Rectal smooth muscle tissue (tissue), 1 donor: ENCODE data around the gene GTF2IRD1.
"Not testable (repeated sequence)": the region's sequence is repeated elsewhere in the genome, so short reads cannot be mapped to it uniquely, and the experiment has no call there.

Source experiments
- H3K27ac ChIP-seq: one replicate; pipeline ENCODE4 v1.7.0; 2013; ENCODE audit warnings: low read depth, low read length, inconsistent platforms
- H3K27me3 ChIP-seq: one replicate; pipeline ENCODE4 v1.7.0; 2013; ENCODE audit warnings: low read length; ENCODE audit not compliant: control insufficient read depth, insufficient read depth
- H3K36me3 ChIP-seq: one replicate; pipeline ENCODE4 v1.7.0; 2013; ENCODE audit warnings: low read length; ENCODE audit not compliant: control insufficient read depth, insufficient read depth
- H3K4me1 ChIP-seq: one replicate; pipeline ENCODE4 v1.7.0; 2013; ENCODE audit warnings: low read length; ENCODE audit not compliant: control insufficient read depth, insufficient read depth
- H3K4me3 ChIP-seq: one replicate; pipeline ENCODE4 v1.7.0; 2013; ENCODE audit warnings: low read length
- H3K9ac ChIP-seq: one replicate; pipeline ENCODE4 v1.7.0; 2013; ENCODE audit warnings: low read length

GTF2IRD1 gene

DNA sequence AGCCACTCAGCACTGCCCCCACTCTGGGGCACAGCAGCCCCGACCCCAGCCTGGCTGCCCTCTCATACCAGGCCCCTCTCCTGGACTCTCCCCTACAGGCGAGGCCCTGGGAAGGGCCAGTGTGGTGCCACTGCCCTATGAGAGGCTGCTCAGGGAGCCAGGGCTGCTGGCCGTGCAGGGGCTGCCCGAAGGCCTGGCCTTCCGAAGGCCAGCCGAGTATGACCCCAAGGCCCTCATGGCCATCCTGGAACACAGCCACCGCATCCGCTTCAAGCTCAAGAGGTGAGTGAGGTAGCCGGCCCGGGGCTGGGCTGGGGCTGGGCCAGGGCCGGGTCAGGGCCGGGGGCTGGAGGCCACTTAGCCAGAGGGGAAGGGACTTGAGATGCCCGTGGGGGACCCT, 64.3 kb downstream of the GTF2IRD1 start:
- Histone ChIP-seq H3K27ac (no peak overlapping the region), H3K4me1 (peaks cover 3% of the 10 kb centered on the region), H3K36me3 (no peaks in the 10 kb centered on the region), H3K4me3 (no peak overlapping the region), H3K27me3 (no peaks in the 10 kb centered on the region), H3K9ac (no peak overlapping the region)

DNA sequence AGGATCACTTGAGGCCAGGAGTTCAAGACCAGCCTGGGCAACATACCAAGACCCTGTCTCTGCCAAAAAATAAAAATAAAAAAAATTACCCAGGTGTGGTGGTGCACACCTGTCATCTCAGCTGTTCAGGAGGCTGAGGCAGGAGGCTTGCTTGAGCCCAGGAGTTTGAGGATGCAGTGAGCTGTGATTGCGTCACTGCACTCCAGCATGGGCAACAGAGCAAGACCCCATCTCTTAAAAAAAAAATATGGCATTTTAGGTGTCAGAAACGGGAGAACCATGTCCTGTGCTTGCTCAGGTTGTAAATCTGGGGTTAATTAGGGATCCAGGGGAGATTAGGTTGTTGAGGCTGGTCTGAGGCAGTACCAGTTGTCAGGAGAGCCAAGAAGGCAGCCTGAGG, 64.9 kb downstream of the GTF2IRD1 start:
- H3K9ac ChIP-seq: no peak overlapping the region
- no peak overlapping the region for H3K27ac ChIP-seq
- H3K27me3 ChIP-seq: no peaks in the 10 kb centered on the region
- H3K4me1 ChIP-seq: peaks cover 3% of the 10 kb centered on the region
- H3K4me3 ChIP-seq: no peak overlapping the region
- no peaks in the 10 kb centered on the region for H3K36me3 ChIP-seq

DNA sequence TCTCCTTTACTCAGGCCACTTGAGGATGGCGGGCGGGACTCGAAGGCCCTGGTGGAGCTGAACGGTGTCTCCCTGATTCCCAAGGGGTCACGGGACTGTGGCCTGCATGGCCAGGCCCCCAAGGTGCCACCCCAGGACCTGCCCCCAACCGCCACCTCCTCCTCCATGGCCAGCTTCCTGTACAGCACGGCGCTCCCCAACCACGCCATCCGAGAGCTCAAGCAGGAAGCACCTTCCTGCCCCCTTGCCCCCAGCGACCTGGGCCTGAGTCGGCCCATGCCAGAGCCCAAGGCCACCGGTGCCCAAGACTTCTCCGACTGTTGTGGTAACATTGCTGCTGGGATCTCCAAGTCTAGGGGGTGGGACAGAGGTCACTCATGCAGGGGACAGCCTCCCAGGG, 65.7 kb downstream of the GTF2IRD1 start:
- Histone ChIP-seq H3K27me3 (no peaks in the 10 kb centered on the region), H3K4me3 (no peak overlapping the region), H3K9ac (no peak overlapping the region), H3K4me1 (no peaks in the 10 kb centered on the region), H3K36me3 (no peaks in the 10 kb centered on the region), H3K27ac (no peak overlapping the region)

DNA sequence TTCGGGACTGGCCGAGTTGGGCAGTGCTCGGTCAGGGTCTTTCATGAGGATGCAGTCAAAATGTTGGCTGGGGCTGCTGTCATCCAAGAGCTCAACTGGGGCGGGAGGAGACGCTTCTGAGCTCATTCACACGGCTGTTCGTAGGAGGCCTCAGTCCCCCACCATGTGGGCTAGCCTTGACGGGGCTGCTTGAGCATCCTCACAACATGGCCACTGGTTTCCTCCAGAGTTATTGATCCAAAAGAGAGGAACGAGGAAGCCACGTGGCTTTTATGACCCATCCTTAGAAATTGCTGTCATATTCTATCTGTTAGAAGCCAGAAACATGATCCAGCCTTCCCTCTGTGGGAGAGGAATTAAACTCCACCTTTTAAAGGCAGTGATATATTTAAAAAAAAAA, 68.1 kb downstream of the GTF2IRD1 start:
- Histone ChIP-seq H3K27me3 (no peaks in the 10 kb centered on the region), H3K4me3 (no peak overlapping the region), H3K36me3 (peaks cover 3% of the 10 kb centered on the region), H3K4me1 (no peaks in the 10 kb centered on the region), H3K9ac (no peak overlapping the region), H3K27ac (no peak overlapping the region)

DNA sequence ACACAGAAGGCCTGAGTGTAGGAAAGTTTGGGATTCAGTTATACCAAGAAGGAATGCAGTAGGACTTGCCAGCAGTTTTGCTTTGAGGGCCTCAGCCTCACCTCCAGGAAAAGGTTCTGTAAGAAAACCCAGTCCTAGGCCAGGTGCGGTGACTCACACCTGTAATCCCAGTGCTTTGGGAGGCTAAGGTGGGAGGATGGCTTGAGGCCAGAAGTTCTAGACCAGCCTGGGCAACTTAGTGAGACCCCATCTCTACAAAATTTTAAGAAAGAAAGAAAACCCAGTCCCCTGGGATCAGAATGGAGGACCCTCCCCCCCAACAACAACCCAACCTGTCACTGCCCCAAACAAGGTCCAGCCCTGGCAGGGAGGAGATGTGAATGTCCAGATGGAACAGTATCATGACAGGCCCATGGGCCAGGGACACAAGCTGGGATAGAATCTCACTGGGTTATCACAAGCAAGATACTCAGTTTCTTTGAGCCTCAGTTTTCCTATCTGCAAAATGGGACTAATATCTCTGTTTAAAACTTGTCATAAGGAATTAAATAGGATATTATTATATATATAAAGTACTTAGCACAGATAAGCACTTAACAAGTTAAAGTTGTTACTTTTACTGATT, 68.7 kb downstream of the GTF2IRD1 start:
- H3K4me3 ChIP-seq: no peak overlapping the region
- peaks cover 3% of the 10 kb centered on the region for H3K36me3 ChIP-seq
- no peaks in the 10 kb centered on the region for H3K4me1 ChIP-seq
- no peak overlapping the region for H3K27ac ChIP-seq
- H3K27me3 ChIP-seq: no peaks in the 10 kb centered on the region
- no peak overlapping the region for H3K9ac ChIP-seq

DNA sequence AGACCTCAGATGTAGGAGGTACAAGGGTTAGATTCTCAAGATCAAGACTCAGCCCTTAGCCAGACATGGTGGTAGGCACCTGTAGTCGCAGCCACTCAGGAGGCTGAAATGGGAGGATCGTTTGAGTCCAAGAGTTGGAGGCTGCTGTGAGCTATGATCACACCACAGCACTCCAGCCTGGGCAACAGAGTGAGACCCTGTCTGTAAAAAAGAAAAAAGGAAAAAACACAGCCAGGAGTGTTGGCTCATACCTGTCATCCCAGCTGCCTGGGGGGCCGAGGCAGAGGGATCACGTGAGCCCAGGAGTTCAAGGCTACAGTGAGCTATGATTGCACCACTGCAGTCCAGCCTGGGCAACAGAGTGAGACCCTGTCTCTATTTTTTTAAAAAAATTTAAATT, 69.3 kb downstream of the GTF2IRD1 start:
- Histone ChIP-seq H3K4me3 (no peak overlapping the region), H3K9ac (no peak overlapping the region), H3K4me1 (no peaks in the 10 kb centered on the region), H3K27ac (no peak overlapping the region), H3K27me3 (no peaks in the 10 kb centered on the region), H3K36me3 (peaks cover 3% of the 10 kb centered on the region)

DNA sequence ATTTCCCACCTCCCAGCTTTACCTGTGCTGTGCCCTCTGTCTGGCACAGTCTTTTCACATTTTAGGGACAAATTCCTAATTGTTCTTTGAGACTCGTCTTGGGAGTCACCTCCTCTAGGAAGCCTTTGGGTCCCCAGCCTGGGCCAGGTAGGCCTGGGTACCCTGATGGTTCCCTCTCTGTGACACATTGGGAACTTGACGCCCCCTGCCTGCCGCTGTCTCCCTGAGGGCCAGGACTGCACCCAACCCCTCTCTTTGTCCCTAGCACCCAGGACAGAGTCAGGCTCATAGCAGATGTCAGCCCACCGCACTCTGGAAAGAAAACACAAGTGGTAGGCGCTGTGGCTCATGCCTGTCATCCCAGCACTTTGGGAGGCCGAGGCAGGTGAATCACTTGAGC, 71.4 kb downstream of the GTF2IRD1 start:
- Histone ChIP-seq H3K9ac (no peak overlapping the region), H3K27ac (no peak overlapping the region), H3K36me3 (peaks cover 3% of the 10 kb centered on the region), H3K4me3 (no peak overlapping the region), H3K4me1 (no peaks in the 10 kb centered on the region), H3K27me3 (no peaks in the 10 kb centered on the region)

DNA sequence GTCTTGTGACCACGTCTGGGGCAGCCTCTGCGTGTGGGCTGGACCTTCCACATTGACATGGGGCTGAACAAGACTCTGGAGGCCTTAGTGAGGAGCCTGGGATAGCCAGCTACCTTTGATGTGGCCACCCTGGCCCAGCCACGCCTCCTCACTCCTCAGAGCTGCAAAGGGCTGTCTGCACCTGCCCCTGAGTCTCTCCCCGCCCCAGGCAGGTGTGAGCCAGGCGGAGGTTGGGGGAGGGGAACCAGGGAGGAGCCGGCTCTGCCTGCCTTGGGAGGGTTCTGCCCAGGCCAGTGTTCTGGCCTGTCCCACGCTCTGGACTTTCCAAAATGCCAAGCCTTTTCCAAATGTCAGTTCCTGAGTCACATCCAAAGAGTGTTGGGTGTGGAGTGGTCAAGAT, 72.2 kb downstream of the GTF2IRD1 start:
- no peak overlapping the region for H3K9ac ChIP-seq

DNA sequence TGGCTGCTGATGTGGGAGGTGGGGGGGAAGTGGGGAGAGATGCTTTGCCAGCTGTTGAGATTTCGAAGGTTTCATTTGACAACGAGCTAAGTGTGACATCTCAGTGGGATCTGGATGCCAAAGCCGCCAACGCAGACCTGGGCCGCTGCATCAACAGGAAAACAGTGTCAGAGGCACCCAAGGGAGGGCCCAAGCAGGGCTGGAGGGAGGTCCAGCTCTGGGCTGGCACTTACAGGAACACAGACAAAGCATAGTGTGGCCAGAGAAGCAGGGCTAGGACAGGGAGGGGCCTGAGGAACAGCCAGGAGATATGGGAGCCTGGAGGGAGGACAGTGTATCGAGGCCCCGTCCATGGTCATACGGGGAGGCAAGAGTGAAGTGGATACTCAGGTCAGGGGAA, 73.1 kb downstream of the GTF2IRD1 start:
- H3K4me1 ChIP-seq: no peaks in the 10 kb centered on the region
- no peaks in the 10 kb centered on the region for H3K27me3 ChIP-seq
- peaks cover 5% of the 10 kb centered on the region for H3K36me3 ChIP-seq
- H3K9ac ChIP-seq: no peak overlapping the region
- no peak overlapping the region for H3K27ac ChIP-seq
- no peak overlapping the region for H3K4me3 ChIP-seq

More for the DNA sequence above, 72.2 kb downstream of the GTF2IRD1 start:
- no peak overlapping the region for H3K4me3 ChIP-seq
- no peaks in the 10 kb centered on the region for H3K4me1 ChIP-seq
- H3K27ac ChIP-seq: no peak overlapping the region
- no peaks in the 10 kb centered on the region for H3K27me3 ChIP-seq
- peaks cover 5% of the 10 kb centered on the region for H3K36me3 ChIP-seq

DNA sequence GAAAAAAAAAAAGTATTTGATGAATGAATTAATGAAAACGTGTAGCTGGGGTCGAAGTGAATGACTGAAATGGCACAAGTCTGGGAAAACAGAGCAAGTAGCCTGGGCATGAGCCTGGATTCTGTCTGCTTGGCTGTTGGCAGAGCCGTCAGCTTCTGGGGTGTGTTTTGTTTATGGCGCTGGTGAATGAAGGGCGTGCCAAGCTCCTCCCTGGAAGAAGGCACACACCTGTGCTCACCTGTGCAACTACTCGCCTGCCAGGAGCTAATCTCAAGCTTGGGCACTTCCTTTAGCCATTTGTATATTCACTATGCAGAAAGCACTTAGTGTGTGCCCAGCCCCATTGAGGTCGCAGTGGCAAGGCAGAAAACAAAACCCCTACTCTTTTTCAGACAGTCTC, 74.1 kb downstream of the GTF2IRD1 start:
- Histone ChIP-seq H3K36me3 (peaks cover 5% of the 10 kb centered on the region), H3K4me1 (no peaks in the 10 kb centered on the region), H3K27ac (no peak overlapping the region), H3K27me3 (no peaks in the 10 kb centered on the region), H3K9ac (no peak overlapping the region), H3K4me3 (no peak overlapping the region)

DNA sequence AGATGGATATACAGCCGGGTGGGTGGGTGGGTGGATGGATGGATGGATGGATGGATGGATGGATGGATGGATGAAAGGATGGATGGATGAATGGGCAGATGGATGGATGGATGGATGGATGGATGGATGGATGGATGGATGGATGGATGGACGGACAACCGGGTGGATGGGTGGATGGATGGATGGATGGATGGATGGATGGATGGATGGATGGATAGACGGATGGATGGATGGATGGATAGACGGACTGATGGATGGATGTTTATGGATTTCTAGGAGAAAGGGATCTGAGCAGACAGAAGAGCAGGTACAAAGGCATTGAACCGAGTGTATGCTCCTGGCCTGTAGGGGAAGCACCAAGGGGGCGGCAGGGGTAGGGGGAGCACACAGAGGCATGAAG, 75.1 kb downstream of the GTF2IRD1 start:
- not testable (repeated sequence) for H3K36me3 ChIP-seq, H3K9ac ChIP-seq, H3K27me3 ChIP-seq

DNA sequence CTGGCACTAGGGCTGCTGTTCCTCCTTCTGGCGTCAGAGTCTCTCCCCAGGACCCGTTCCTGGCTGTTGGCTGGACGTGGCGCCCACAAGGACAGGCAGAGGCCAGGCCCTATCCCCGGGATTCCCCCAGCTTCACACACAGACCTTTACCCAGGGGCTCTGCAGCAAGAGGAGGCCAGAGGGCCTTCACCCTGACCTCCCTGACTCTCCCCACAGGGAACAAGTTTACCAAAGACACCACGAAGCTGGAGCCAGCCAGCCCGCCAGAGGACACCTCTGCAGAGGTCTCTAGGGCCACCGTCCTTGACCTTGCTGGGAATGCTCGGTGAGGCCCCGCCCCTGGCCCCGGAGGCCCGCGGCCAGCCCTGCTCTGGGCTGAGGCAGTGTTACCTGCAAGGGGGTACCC, 82.2 kb downstream of the GTF2IRD1 start:
- H3K27ac ChIP-seq: no peak overlapping the region
- H3K4me3 ChIP-seq: no peak overlapping the region
- H3K27me3 ChIP-seq: no peaks in the 10 kb centered on the region
- H3K36me3 ChIP-seq: no peaks in the 10 kb centered on the region
- H3K4me1 ChIP-seq: no peaks in the 10 kb centered on the region
- H3K9ac ChIP-seq: no peak overlapping the region

More for the DNA sequence above, 75.1 kb downstream of the GTF2IRD1 start:
- not testable (repeated sequence) for H3K4me1 ChIP-seq, H3K27ac ChIP-seq, H3K4me3 ChIP-seq

DNA sequence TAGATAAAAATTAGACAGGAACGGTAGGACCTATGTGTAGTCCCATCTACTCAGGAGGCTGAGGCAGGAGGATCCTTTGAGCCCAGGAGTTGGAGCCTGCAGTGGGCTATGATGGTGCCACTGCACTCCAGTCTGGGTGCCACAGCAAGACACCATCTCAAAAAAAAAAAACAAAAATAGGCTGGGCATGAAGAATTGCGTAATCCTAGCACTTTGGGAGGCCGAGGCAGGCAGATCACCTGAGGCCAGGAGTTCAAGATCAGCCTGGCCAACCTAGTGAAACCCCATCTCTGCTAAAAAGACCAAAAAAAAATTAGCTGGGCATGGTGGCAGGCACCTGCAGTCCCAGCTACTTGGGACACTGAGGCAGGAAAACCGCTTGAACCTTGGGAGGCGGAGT, 88.2 kb downstream of the GTF2IRD1 start:
- H3K27me3 ChIP-seq, H3K4me1 ChIP-seq, H3K27ac ChIP-seq, H3K4me3 ChIP-seq, H3K9ac ChIP-seq, H3K36me3 ChIP-seq: not testable (repeated sequence)
